K562 (cell line): Measurements from ENCODE around the gene TP63. TPM values are rescaled to one million over a fixed set of nuclear protein-coding genes. Genes with fewer than 3 reads are reported as not detected.

Experiments used
- ATAC-seq: fragments of 200-7000 bp; cut with Tn5 transposase; 3 replicates; pipeline ENCODE4 v1.9.1; 2020; ENCODE audit warnings: moderate library complexity
- BruUV-seq: library from RNA; stranded (reverse); fragments of 400-500 nt; replicated peaks from 2 replicates; lab custom pipeline; 2021; lab: Mats Ljungman, UMichigan
- CTCF ChIA-PET: fragments of 300-600 bp; formaldehyde crosslinking; extraction: SDS; loops from one replicate; lab custom pipeline; 2021; ENCODE audit warnings: low intra/inter-chr PET ratio; lab: Yijun Ruan, JAX
- POLR2A ChIA-PET: fragments of 300-600, 350-650 bp; sonication (Branson Sonifier 250); formaldehyde crosslinking; extraction: SDS; loops from one replicate; lab custom pipeline; 2021; ENCODE audit warnings: antibody characterized with exemption, inconsistent platforms; lab: Yijun Ruan, JAX
- DNase-seq, 4 experiments: peaks; one replicate each; pipeline versions ENCODE4 v3.0.0 to v3.0.0-alpha.2; 2011 to 2018; ENCODE audit warnings: low spot score in 3 of 4, mixed read lengths in 3 of 4; ENCODE audit errors: extremely low read depth in 1 of 4
- FAIRE-seq: peaks from 2 replicates; lab custom pipeline; 2011; peaks lifted over from hg19 to GRCh38; lab: Jason Lieb, UNC
- H2AFZ ChIP-seq: 2 replicates; pipeline ENCODE4 v1.6.0; 2011; ENCODE audit warnings: low read depth, low read length, control low read depth, inconsistent platforms
- H3K27ac ChIP-seq: fragments of 200-600 bp; 3 replicates; pipeline ENCODE4 v1.8.0; 2011; ENCODE audit warnings: low read depth, mild to moderate bottlenecking, control low read depth, inconsistent platforms, low read length, moderate library complexity, mixed read lengths; ENCODE audit errors: extremely low read depth
- H3K27me3 ChIP-seq, 2 experiments: fragments of 300-600 bp in 1 of 2; 2 replicates in 1 of 2; 3 replicates in 1 of 2; pipeline versions ENCODE4 v1.6.0 to v1.8.0; 2011; ENCODE audit warnings: inconsistent platforms in 2 of 2, low read length in 2 of 2, mild to moderate bottlenecking in 1 of 2, mixed read lengths in 1 of 2, moderate library complexity in 1 of 2; ENCODE audit not compliant: control insufficient read depth in 2 of 2, insufficient read depth in 2 of 2
- H3K36me3 ChIP-seq: fragments of 300-600 bp; 3 replicates; pipeline ENCODE4 v1.8.0; 2011; ENCODE audit warnings: mild to moderate bottlenecking, low read length, inconsistent platforms; ENCODE audit not compliant: control insufficient read depth, insufficient read depth
- H3K4me1 ChIP-seq, 2 experiments: fragments of 200-600 bp in 1 of 2; replicated peaks in 1 of 2; 2 replicates in 1 of 2; 3 replicates in 1 of 2; pipeline versions ENCODE4 v1.5.1 to v1.8.0; 2011; ENCODE audit warnings: inconsistent platforms in 2 of 2, low read length in 2 of 2, mild to moderate bottlenecking in 1 of 2, mixed read lengths in 1 of 2, moderate library complexity in 1 of 2; ENCODE audit not compliant: control insufficient read depth in 2 of 2, insufficient read depth in 2 of 2
- H3K4me2 ChIP-seq: 2 replicates; pipeline ENCODE4 v1.6.1; 2011; ENCODE audit warnings: low read length, control low read depth, inconsistent platforms, mixed read lengths; ENCODE audit not compliant: insufficient read depth
- H3K4me3 ChIP-seq: fragments of 200-600 bp; sonication (generic), shearing (Covaris generic); 2 replicates; pipeline ENCODE4 v1.5.1; 2016; ENCODE audit warnings: control low read depth, inconsistent platforms
- H3K79me2 ChIP-seq: fragments of 200-600 bp; 3 replicates; pipeline ENCODE4 v1.8.0; 2011; ENCODE audit warnings: low read length, inconsistent platforms; ENCODE audit not compliant: control insufficient read depth, insufficient read depth
- H3K9ac ChIP-seq, 2 experiments: 2 replicates each; pipeline versions ENCODE4 v1.6.0 to v1.6.1; 2011; ENCODE audit warnings: low read depth in 2 of 2, low read length in 2 of 2, control low read depth in 1 of 2, inconsistent platforms in 1 of 2, mild to moderate bottlenecking in 1 of 2, mixed read lengths in 1 of 2; ENCODE audit not compliant: insufficient read depth in 1 of 2
- H3K9me1 ChIP-seq: one replicate; pipeline ENCODE4 v1.6.0; 2011; ENCODE audit warnings: inconsistent platforms, mild to moderate bottlenecking, low read length, moderate library complexity; ENCODE audit not compliant: control insufficient read depth, insufficient read depth
- H3K9me3 ChIP-seq: replicated peaks from 2 replicates; pipeline ENCODE4 v1.5.1; 2011; ENCODE audit warnings: low read depth, low read length, inconsistent platforms; ENCODE audit not compliant: control insufficient read depth, insufficient read depth
- H4K20me1 ChIP-seq: replicated peaks from 2 replicates; pipeline ENCODE4 v1.6.1; 2011; ENCODE audit warnings: low read length, inconsistent platforms, mixed read lengths; ENCODE audit not compliant: control insufficient read depth, insufficient read depth
- CBX5 ChIP-seq: IDR thresholded peaks from 2 replicates; pipeline ENCODE4 v1.6.1; 2014; ENCODE audit warnings: low read depth, borderline replicate concordance
- ELF4 ChIP-seq: fragments of 450-650 bp; formaldehyde crosslinking; IDR thresholded peaks from 2 replicates; pipeline ENCODE4 v1.4.0; 2022; ENCODE audit warnings: missing genetic modification characterization
- FOS ChIP-seq: IDR thresholded peaks from 3 replicates; pipeline ENCODE4 v1.6.1; 2011; ENCODE audit not compliant: insufficient read length; ENCODE audit errors: extremely low read depth
- HNRNPH1 ChIP-seq: fragments of 200-400 bp; formaldehyde crosslinking; optimal IDR thresholded peaks from 2 replicates; pipeline ENCODE3; 2017; ENCODE audit warnings: low read depth, mild to moderate bottlenecking, low read length, moderate library complexity
- NKRF ChIP-seq: fragments of 450-650 bp; IDR thresholded peaks from 2 replicates; pipeline ENCODE4 v1.6.1; 2016; ENCODE audit warnings: borderline replicate concordance
- ZNF133 ChIP-seq: fragments of 250-450 bp; sonication (Bioruptor Pico); IDR thresholded peaks from 2 replicates; pipeline ENCODE4 v1.4.0; 2020; ENCODE audit warnings: mild to moderate bottlenecking
- in situ Hi-C: fragments of 300-500 bp; cut with MboI; formaldehyde crosslinking; loops from 4 replicates; pipeline ENCODE4 v1.15.0; 2018; ENCODE audit warnings: inconsistent platforms, mixed read lengths
- intact Hi-C: fragments of 100-400 bp; cut with micrococcal nuclease; formaldehyde crosslinking; loops from 2 replicates; pipeline ENCODE4 v1.14.2; 2022
- polyA plus RNA-seq, 8 experiments: library from polyadenylated mRNA; depleted of rRNA in 4 of 8; stranded (reverse) in 5 of 8; unstranded in 3 of 8; fragments of >200 nt; fragmentation: Nextera tagmentation in 2 of 8; fragmentation: Illumina TruSeq in 1 of 8; extraction: Ambion mirVana in 2 of 8; extraction: Trizol in 1 of 8; gene quantifications; 2 replicates each; pipeline versions ENCODE4 v1.2.1 to v1.2.3, GENCODE V29; 2011 to 2014; ENCODE audit warnings: inconsistent platforms in 1 of 8, missing spikeins in 1 of 8
- total RNA-seq, 7 experiments: library from RNA; depleted of rRNA in 6 of 7; stranded (reverse); fragments of >200 nt in 6 of 7; fragmentation: Illumina TruSeq in 2 of 7; extraction: Trizol in 2 of 7; gene quantifications; 2 replicates each; pipeline versions ENCODE4 v1.2.1 to v1.2.3, GENCODE V29; 2011 to 2021; ENCODE audit warnings: low replicate concordance in 1 of 7
- TF ChIP-seq, protein P1 (sequence below): sonication (generic); formaldehyde crosslinking; IDR thresholded peaks from 2 replicates; pipeline ENCODE4 v1.8.1; 2023; ENCODE audit warnings: mild to moderate bottlenecking, missing genetic modification reagents

The TP63 gene
- total and polyA plus RNA-seq, 9 of the 15 experiments (the other 6 are each of a cell fraction or from before 2014, with no cell fraction given), result 0.32 to 1.4 (median 0.50) TPM

GRCh38 chr3:189677667-189678066, 46.5 kb downstream of the TP63 start (continued):
- no peak for TF ChIP-seq NKRF
- TF ChIP-seq, all 486 proteins: peak for 0

- H3K79me2 ChIP-seq, result no peaks in the 10 kb centered on the region
- H3K9me3 ChIP-seq, result no peaks in the 10 kb centered on the region; the same call in 1 of the 2 replicates
- no peaks in the 10 kb centered on the region for H3K9me1 ChIP-seq
- in situ Hi-C loops (no loop called here), intact Hi-C loops (no loop called here)
- ChIA-PET CTCF (no interaction called here), POLR2A (no interaction called here)
- H3K4me3 ChIP-seq, result no peak overlapping the region
- H3K4me2 ChIP-seq, result no peak overlapping the region
- H3K9ac ChIP-seq, result no peak overlapping the region
- no peaks in the 10 kb centered on the region for H4K20me1 ChIP-seq
- H3K27ac ChIP-seq, result no peak overlapping the region
- DNase-seq (no peak), FAIRE-seq (no peak), ATAC-seq (no peak)
- no peak for TF ChIP-seq FOS
- TF ChIP-seq, protein P1, sequence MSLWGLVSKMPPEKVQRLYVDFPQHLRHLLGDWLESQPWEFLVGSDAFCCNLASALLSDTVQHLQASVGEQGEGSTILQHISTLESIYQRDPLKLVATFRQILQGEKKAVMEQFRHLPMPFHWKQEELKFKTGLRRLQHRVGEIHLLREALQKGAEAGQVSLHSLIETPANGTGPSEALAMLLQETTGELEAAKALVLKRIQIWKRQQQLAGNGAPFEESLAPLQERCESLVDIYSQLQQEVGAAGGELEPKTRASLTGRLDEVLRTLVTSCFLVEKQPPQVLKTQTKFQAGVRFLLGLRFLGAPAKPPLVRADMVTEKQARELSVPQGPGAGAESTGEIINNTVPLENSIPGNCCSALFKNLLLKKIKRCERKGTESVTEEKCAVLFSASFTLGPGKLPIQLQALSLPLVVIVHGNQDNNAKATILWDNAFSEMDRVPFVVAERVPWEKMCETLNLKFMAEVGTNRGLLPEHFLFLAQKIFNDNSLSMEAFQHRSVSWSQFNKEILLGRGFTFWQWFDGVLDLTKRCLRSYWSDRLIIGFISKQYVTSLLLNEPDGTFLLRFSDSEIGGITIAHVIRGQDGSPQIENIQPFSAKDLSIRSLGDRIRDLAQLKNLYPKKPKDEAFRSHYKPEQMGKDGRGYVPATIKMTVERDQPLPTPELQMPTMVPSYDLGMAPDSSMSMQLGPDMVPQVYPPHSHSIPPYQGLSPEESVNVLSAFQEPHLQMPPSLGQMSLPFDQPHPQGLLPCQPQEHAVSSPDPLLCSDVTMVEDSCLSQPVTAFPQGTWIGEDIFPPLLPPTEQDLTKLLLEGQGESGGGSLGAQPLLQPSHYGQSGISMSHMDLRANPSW, result no peak
- TF ChIP-seq HNRNPH1, result no peak
- no peak for TF ChIP-seq ZNF133 (CRISPR knock-in tag)
- no peak for TF ChIP-seq CBX5
- TF ChIP-seq ELF4 (CRISPR knock-in tag), result no peak
- BruUV-seq, result no TSS peak
- no peak overlapping the region for H2AFZ ChIP-seq
- no peaks in the 10 kb centered on the region for H3K27me3 ChIP-seq
- H3K36me3 ChIP-seq, result no peaks in the 10 kb centered on the region
- H3K4me1 ChIP-seq, result no peaks in the 10 kb centered on the region
These were observed 49.5 kb downstream of the TP63 start for GRCh38 chr3:189680723-189681122.
